HG02610 (cell line): Measurements from ENCODE around the gene SHISA6.

ENCODE experiments used
- ATAC-seq: cut with Tn5 transposase; IDR thresholded peaks from one replicate; pipeline ENCODE4 v1.9.1; 2021; ENCODE audit warnings: mild to moderate bottlenecking, moderate library complexity; ENCODE audit not compliant: unreplicated experiment

The SHISA6 gene

GRCh38 chr17:11438673-11439072, 197.7 kb downstream of the SHISA6 start:
- no peak for ATAC-seq

- ATAC-seq, result no peak
Observed at GRCh38 chr17:11441004-11441403, 200.0 kb downstream of the SHISA6 start.

- no peak for ATAC-seq
Observed at GRCh38 chr17:11446316-11446715, 205.3 kb downstream of the SHISA6 start.

GRCh38 chr17:11454096-11454495, 213.1 kb downstream of the SHISA6 start:
- no peak for ATAC-seq

- ATAC-seq, result no peak
Observed at GRCh38 chr17:11458279-11458678, 217.3 kb downstream of the SHISA6 start.

- no peak for ATAC-seq
Observed at GRCh38 chr17:11459861-11460331, 218.9 kb downstream of the SHISA6 start.

GRCh38 chr17:11461993-11462548, 221.1 kb downstream of the SHISA6 start:
- no peak for ATAC-seq

- no peak for ATAC-seq
Observed at GRCh38 chr17:11467639-11468038, 226.6 kb downstream of the SHISA6 start.

- ATAC-seq, result no peak
Observed at GRCh38 chr17:11485336-11486100, 244.5 kb downstream of the SHISA6 start.

GRCh38 chr17:11486101-11486867, 245.3 kb downstream of the SHISA6 start:
- no peak for ATAC-seq

GRCh38 chr17:11486868-11487310, 245.9 kb downstream of the SHISA6 start:
- no peak for ATAC-seq

- no peak for ATAC-seq
Observed at GRCh38 chr17:11487469-11487868, 246.5 kb downstream of the SHISA6 start.

- ATAC-seq, result no peak
Observed at GRCh38 chr17:11488407-11488806, 247.4 kb downstream of the SHISA6 start.

GRCh38 chr17:11490171-11490755, 249.2 kb downstream of the SHISA6 start:
- ATAC-seq, result no peak

- ATAC-seq, result no peak
Observed at GRCh38 chr17:11492511-11492910, 251.5 kb downstream of the SHISA6 start.

- ATAC-seq, result no peak
Observed at GRCh38 chr17:11493936-11494335, 252.9 kb downstream of the SHISA6 start.

- no peak for ATAC-seq
Observed at GRCh38 chr17:11495613-11496012, 254.6 kb downstream of the SHISA6 start.

GRCh38 chr17:11499881-11500280, 258.9 kb downstream of the SHISA6 start:
- no peak for ATAC-seq

GRCh38 chr17:11503308-11504035, 262.5 kb downstream of the SHISA6 start:
- no peak for ATAC-seq

- ATAC-seq, result no peak
Observed at GRCh38 chr17:11506635-11507034, 265.6 kb downstream of the SHISA6 start.

GRCh38 chr17:11511696-11512095, 270.7 kb downstream of the SHISA6 start:
- ATAC-seq, result no peak
